Fibroblast of skin of scalp (primary cell): ENCODE data around the gene GPR32.
"Not testable (repeated sequence)": the region's sequence is repeated elsewhere in the genome, so short reads cannot be mapped to it uniquely, and the experiment has no call there.

ENCODE experiments used
- DNase-seq: peaks from one replicate; pipeline ENCODE4 v3.0.0-alpha.2; 2013

Gene GPR32

DNA sequence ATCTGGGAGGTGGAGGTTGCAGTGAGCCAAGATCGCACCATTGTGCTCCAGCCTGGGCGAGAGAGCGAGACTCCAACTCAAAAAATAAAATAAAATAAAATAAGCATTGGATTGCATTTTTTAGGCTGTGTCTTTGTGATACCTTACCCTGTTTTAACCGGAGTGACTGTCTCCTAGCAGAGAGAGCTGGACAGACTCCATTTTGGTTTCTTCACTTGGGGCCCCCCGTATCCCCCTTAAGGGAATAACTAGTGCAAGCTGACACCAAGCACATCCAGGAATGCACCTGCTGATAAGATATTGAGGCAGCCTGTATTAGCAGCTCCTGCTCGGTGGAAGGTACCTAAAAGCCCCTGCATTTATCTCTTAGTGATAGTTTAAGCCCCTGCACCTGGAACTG is 20.8 kb upstream of the GPR32 start:
- DNase-seq: no peak

DNA sequence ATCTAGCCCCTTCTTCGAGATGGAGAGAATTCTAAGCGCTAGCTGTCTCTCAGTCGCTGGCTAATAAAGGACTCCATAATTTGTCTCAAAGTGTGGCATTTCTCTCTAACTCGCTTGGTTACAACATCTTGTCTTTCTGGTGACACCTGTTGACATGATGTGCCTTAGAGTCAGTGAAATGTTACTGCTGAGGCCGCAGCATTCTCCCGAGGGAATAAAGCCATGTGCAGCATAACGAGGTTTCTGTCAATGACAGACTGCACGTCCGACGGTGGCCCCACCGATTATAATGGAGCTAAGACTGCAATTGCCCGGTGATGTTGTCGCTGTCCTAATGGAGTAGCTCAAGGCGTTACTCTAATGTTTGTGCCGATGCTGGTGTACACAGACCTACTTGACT is 20.3 kb upstream of the GPR32 start:
- DNase-seq: no peak

DNA sequence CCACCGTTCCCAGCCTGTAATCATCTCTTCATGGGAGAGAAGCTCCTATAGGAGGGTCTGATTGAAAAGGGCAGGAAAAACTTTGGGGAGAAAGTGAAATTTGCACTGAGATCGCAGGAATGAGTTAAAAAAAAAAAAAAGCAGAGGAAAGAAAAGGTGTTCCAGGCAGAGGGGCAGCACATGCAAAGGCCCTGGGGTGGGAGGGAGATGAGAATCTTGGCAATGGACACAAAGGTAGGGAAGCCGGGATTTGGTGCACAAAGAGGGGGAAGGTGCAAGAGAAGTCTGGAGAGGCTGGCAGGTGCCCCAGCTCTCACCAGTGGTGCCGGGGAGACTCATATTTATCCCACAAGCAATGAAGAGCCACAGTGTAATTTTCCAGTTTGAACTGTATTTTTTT is 16.4 kb upstream of the GPR32 start:
- no peak for DNase-seq

DNA sequence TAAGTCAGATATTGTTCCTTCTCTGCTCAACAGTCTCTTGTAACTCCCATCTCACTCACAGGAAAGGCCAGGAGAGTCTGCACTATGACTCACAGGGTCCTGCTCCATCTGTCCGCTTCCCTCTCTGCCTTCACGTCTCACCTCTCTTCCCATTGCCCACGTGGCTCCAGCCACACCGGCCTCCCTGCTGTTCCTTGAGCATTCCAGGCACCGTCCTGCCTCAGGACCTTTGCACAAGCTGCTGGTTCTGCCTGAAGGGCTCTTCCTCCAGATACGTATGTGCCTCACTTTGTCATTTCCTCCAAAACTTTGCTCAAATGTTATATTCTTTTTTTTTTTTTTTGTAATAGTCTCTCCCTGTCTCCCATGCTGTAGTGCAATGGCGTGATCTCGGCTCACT is 14.0 kb upstream of the GPR32 start:
- not testable (repeated sequence) for DNase-seq

DNA sequence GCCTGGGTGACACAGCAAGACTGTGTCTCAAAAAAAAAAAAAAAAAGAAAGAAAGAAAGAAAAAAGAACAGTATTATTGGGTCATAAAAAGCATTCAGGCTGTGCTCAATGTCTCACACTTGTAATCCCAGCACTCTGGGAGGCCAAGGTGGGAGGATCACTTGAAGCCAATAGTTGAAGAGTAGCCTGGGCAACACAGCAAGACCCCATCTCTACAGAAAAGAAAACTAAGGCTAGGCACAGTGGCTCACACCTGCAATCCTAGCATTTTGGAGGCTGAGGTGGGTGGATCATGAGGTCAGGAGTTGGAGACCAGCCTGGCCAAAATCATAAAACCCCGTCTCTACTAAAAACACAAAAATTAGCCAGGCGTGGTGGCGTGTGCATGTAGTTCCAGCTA is 12.6 kb upstream of the GPR32 start:
- not testable (repeated sequence) for DNase-seq

DNA sequence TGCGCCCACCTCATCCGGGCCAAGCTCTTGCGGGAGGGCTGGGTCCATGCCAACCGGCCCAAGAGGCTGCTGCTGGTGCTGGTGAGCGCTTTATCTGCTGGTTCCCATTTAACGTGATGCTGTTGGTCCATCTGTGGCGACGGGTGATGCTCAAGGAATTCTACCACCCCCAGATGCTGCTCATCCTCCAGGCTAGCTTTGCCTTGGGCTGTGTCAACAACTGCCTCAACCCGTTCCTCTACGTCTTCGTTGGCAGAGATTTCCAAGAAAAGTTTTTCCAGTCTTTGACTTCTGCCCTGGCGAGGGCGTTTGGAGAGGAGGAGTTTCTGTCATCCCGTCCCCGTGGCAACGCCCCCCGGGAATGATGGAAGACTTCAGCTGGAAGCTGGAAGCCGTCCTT is 11.2 kb upstream of the GPR32 start:
- not testable (repeated sequence) for DNase-seq

DNA sequence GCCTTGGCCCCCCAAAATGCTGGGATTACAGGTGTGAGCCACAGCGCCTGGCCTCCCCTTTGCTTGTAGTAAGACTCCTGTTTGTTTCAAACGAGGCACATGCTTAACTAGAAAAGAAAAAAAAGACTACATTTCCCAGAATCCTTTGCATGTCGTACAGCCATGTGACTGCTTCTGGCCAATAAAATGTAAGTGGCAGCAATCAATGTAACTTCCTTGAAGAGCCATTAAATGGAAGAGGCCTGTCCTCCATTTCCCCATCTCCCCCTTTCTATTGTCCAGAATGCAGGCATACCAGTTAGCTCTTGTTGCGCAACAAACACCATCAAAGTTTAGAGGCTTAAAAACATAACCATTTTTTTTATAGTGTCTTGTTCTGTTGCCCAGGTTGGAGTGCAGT is 10.4 kb upstream of the GPR32 start:
- DNase-seq: peak; percentile 6

DNA sequence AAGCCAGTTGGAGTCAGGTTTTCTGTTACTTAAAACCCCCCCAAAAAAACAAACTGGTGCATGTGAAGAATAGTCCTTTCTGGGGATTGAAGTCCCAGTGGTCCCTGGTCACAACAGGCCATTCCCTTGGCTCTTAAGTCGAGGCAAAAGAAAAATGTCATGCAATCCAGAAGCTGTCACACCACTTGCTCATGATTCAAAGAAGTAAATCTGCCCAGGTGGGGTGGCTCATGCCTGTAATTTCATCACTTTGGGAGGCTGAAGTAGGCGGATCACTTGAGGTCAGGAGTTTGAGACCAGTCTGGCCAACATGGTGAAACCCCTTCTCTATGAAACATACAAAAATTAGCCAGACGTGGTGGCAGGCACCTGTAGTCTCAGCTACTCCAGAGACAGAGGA is 8.8 kb upstream of the GPR32 start:
- not testable (repeated sequence) for DNase-seq

DNA sequence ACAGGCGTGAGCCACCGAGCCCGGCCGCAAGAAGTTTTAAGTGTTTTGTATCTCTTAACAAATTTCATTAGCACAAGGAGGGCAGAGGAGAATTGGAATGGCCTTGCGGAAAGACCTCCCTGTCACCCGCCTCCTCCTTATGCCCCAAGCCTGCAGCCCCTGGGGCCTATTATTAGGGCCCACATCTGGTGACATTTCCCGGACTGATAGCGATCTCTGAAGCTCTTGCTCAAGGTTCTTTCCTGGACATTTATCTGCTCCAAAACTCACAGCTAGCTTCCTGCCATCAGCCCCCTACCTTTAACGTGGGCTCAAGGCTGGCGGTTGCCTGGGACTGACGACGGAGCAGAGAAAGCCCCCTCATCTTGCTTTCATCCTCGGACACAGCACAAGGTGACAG is 6.7 kb upstream of the GPR32 start:
- not testable (repeated sequence) for DNase-seq

DNA sequence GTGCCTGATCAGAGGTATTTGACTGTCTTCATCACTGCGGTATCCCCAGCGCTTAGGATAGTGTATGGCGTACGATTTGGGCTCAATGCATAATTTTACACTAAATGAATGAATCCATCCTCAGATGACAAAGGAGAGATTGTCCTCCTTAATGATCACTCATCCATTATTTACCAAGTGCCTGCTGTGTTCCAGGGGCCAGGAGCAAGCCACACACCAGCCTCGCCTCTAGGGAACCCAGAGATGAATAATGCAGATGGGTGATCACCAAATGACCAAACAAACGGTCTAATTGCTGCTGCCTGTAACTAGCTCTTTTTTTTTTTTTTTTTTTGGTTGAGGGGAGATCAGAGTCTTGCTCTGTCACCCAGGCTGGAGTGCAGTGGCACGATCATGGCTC is 5.9 kb upstream of the GPR32 start:
- no peak for DNase-seq

DNA sequence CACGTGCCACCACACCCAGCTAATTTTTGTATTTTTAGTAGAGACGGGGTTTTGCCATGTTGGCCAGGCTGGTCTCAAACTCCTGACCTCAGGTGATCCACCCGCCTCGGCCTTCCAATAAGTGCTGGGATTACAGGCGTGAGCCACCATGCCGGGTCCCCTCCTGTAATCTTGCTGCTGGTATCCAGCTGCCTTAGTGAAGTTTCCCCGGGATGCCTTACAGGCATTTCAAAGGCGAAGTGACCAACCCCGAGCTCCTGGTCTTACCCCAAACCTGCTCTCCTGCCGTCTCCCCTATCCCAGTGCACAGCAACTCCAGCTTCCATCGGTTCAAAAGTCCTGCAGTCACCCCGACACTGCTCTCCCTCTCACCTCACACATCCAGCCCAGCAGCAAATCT is 3.5 kb upstream of the GPR32 start:
- not testable (repeated sequence) for DNase-seq

DNA sequence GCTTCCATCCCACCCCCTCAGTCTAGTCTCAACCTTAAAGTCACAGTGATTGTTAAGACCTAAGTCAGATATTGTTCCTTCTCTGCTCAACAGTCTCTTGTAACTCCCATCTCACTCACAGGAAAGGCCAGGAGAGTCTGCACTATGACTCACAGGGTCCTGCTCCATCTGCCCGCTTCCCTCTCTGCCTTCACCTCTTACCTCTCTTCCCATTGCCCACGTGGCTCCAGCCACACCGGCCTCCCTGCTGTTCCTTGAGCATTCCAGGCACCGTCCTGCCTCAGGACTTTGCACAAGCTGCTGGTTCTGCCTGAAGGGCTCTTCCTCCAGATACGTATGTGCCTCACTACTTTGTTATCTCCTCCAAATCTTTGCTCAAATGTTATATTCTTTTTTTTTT is 3.0 kb upstream of the GPR32 start:
- not testable (repeated sequence) for DNase-seq

DNA sequence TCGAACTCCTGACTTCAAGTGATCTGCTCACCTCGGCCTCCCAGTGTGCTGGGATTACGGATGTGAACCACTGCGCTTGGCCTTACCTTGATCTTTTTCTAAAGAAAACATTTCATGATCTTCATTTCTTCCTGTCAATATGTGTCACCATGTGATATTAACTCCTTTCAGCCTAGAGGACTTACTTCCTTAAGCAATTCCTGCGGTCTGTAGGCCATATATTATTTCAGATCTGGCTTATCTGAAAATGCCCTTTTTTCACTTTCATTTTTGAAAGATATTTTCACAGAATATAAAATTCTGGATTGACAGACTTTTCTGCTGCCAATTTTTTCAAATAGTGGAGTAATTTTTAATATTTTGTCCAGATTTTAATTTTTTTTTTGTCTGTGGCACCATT is 2.0 kb upstream of the GPR32 start:
- DNase-seq: no peak

DNA sequence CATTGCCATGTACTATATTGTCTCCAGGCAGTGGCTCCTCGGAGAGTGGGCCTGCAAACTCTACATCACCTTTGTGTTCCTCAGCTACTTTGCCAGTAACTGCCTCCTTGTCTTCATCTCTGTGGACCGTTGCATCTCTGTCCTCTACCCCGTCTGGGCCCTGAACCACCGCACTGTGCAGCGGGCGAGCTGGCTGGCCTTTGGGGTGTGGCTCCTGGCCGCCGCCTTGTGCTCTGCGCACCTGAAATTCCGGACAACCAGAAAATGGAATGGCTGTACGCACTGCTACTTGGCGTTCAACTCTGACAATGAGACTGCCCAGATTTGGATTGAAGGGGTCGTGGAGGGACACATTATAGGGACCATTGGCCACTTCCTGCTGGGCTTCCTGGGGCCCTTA is 624 bp downstream of the GPR32 start:
- no peak for DNase-seq

DNA sequence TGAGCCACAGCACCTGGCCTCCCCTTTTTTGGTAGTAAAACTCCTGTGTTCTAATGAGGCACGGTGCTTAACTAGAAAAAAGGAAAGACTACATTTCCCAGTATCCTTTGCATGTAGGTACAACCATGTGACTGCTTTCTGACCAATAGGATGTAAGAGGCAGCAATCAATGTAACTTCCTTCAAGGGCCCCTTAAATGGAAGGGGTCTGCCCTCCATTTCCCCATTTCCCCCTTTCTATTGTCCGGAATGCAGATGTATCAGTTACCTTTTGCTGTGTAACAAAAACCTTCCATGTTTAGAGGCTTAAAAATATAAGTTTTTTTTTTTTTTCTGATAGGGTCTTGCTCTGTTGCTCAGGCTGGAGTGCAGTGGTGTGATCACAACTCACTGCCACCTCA is 2.2 kb downstream of the GPR32 start:
- no peak for DNase-seq

DNA sequence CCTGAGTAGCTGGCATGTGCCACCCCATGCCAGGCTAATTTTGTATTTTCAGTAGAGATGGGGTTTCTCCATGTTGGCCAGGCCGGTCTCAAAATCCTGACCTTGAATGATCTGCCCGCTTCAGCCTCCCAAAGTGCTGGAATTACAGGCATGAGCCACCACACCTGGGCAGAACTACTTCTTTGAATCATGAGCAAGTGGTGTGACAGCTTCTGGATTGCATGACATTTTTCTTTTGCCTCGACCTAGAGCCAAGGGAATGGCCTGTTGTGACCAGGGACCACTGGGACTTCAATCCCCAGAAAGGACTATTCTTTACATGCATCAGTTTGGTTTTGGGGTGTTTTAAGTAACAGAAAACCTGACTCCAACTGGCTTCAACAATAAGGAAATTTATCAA is 2.6 kb downstream of the GPR32 start:
- not testable (repeated sequence) for DNase-seq

DNA sequence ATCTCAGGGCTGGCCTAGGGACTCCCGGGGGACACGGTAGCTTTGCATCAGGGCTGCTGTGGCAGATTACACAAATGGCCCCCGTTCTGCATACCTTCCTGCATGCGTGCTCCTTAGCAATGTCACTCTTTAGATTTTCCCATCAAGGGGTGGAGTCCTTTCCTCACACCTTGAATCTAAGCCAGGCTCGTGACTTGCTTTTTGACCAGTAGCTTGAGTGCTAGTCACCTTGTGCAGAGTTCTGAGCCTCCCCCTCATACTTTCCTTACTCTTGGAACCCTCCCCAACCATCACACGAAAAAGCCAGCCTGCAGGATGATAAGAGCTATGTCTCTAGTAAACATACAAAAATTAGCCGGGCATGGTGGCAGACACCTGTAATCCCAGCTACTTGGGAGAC is 3.2 kb downstream of the GPR32 start:
- not testable (repeated sequence) for DNase-seq

DNA sequence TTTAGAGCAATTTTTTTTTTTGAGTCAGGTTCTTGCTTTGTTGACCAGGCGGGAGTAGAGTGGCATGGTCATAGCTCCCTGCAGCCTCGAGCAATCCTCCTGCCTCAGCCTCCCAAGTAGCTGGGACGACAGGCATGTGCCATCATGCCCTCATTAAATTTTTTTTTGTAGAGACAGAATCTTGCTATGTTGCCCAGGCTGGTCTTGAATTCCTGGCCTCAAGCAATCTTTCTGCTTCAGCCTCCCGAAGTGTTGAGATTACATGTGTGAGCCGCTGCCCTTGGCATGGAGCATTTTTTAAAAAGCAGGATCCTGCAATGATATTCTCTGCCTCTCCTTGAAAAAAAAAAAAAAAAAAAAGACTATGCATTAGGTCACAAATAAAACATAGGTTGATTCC is 5.9 kb downstream of the GPR32 start:
- no peak for DNase-seq

DNA sequence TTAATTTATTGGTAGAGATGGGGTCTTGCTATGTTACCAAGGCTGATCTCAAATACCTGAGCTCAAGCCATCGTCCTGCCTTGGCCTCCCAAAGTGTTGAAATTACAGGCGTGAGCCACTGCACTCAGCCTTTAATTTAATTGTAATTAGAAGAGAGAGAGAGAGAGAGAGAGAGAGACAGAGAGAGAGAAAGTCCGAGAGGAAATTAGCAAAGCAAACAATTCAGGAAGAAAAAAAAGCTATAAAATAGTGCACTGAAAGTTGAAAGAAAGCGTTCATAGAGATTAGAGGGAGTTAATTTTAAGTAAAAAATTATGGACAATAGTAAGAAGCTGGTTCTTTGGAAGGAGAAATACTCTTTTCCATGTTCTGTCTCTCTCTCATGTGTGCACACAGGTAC is 7.0 kb downstream of the GPR32 start:
- DNase-seq: no peak

DNA sequence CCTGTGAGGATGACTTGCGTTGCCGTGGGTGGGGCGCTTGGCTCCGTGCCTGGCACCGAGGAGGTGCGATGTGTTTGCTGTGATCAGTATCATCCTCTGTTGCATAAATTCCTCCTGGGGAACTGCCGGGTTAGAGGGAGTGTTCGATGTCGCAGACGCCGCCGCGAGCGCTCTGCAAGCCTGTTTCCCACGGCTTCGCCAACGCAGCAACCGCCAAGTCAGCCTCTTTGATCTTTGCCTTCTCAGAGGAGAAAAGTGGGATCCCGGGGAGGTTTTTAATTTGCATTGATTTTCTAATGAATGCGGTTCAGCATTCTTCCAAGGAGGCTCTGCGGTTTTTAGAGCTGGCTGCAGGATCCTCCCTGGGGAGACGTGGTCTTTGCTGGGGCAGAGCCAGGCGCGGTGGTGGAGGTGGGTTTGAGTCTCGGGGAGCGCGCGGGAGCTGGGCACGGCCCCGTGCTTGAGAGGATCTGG is 7.6 kb downstream of the GPR32 start:
- DNase-seq: peak; percentile 26

DNA sequence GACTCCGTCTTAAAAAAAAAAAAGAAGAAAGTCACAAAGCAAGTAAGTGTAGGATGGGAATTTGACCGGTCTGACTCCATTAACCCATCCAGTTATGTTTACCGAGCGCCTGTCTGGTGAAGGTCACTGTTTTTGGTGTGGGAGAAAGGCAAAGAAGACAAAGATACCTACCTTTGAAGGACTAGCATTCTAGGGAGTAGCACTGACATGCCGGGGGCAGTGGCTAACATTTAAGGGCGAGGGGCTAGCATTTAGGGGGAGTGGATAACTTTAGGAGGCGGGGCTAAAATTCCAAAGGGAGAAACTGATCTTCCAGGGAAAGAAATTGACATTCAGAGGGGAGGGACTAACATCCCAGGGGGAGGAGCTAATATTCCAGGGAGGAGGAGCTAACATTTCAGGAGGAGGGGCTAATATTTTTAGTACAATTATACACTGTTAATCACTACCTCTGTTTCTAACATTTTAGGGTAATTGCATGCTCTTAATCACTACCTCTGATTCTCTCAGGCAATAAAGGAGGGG is 8.7 kb downstream of the GPR32 start:
- no peak for DNase-seq

DNA sequence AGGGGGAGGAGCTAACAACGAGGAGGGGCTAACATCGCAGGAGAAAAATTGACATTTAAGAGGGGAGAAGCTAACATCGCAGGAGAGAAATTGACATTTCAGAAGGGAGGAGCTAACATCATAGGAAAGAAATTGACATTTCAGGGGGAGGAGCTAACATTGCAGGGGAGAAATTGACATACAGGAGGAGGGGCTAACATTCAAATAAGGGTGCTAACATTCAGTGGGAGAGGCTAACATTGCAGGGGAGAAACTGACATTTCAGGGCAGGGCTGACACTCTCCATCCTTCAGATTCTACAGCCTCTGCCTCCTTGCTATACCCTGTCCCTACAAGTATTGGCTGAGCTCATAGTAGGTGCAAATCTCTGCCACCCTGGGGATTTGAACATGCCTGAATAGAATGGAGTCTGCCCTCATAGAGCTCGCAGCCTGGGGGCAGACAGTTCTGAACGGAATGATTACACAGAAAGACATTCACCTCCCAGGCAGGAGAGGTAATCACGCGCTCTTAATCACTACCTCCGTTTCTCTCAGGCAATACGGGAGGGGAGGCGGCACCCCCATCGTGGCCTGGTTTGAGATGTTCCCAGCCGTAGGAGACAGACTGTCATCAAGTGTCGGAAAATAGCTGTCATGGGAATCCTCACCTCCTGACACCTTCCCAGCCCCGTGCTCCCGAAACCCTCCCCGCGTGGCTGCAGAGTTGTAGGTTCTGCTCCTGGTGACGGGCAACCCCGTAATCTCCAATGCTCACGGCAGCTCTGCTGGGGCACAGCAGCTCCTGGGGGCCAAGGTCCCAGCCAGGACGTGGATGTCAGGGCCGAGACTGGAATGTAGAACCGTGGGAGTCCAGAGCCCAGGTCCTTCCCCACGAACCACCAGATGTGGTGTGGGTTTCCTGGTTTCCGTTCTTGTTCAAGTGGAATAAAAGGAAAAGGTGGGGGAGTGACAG is 9.5 kb downstream of the GPR32 start:
- no peak for DNase-seq

DNA sequence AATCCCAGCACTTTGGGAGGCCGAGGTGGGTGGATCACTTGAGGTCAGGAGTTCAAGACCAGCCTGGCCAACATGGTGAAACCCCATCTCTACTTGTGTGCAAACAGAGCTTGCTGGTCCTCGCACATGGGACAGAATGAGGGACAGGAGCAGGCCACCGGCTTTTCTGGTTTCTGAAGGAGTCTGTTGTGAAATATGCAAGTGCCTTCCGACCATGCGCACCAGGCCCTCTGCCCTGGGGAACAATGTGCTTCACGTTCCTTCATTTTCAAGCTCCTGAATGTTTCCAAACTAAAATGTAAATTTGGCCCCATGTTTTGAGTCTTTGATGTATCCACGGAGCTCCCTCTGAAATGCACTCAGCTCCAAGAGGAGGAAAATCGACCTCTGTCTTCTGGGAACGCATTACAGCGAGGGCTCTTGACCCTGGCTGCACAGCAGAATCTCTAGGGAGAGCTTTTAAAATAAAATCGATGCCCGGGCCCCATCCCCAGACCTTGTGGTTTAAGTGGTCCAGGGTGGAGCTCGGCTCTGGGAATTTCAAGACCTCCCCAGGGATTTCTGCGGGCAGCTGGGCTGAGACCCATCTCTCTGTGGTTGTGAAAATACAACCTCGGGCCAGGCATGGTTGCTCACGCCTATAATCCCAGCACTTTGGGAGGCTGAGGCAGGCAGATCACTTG is 10.6 kb downstream of the GPR32 start:
- DNase-seq: no peak

DNA sequence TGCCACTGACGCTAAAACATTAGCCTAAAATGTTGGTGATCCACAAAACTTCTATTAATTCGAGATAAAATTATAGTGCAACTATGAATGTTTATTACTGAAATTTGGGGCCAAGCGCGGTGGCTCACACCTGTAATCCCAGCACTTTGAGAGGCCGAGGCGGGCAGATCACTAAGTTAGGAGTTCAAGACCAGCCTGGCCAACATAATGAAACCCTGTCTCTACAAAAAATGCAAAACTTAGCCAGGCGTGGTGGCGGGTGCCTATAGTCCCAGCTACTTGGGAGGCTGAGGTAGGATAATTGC is 13.5 kb downstream of the GPR32 start:
- not testable (repeated sequence) for DNase-seq
